OCI-LY1 (cell line): Measurements from ENCODE around the gene GPN2.

Experiments used
- H2AFZ ChIP-seq: fragments of 200-600 bp; sonication (generic), shearing (Covaris generic); 2 replicates; pipeline ENCODE4 v1.6.0; 2014; ENCODE audit warnings: antibody characterized with exemption, mild to moderate bottlenecking, low read length
- H3F3A ChIP-seq: fragments of 200-600 bp; sonication (generic), shearing (Covaris generic); 2 replicates; pipeline ENCODE4 v1.6.0; 2014; ENCODE audit warnings: mild to moderate bottlenecking, antibody characterized with exemption, low read length, moderate library complexity; ENCODE audit not compliant: insufficient read depth
- H3K27ac ChIP-seq: fragments of 200-600 bp; sonication (generic); 2 replicates; pipeline ENCODE4 v1.5.1; 2014; ENCODE audit warnings: low read length, mixed run types, mild to moderate bottlenecking, low read depth; ENCODE audit not compliant: poor library complexity, severe bottlenecking
- H3K27me3 ChIP-seq: fragments of 200-600 bp; sonication (generic); 2 replicates; pipeline ENCODE4 v1.6.0; 2014; ENCODE audit warnings: antibody characterized with exemption, mild to moderate bottlenecking, low read length, moderate library complexity; ENCODE audit not compliant: insufficient read depth
- H3K36me3 ChIP-seq: fragments of 200-600 bp; sonication (generic); 2 replicates; pipeline ENCODE4 v1.6.1; 2014; ENCODE audit warnings: mild to moderate bottlenecking, antibody characterized with exemption, low read length, moderate library complexity, mixed read lengths; ENCODE audit not compliant: insufficient read depth
- H3K4me1 ChIP-seq: fragments of 200-600 bp; sonication (generic); 2 replicates; pipeline ENCODE4 v1.5.1; 2014; ENCODE audit warnings: mild to moderate bottlenecking, low read length, moderate library complexity; ENCODE audit not compliant: insufficient read depth, severe bottlenecking
- H3K4me2 ChIP-seq: fragments of 200-600 bp; sonication (generic), shearing (Covaris generic); 2 replicates; pipeline ENCODE4 v1.6.1; 2014; ENCODE audit warnings: low read length
- H3K4me3 ChIP-seq: fragments of 200-600 bp; sonication (generic); 2 replicates; pipeline ENCODE4 v1.5.1; 2014; ENCODE audit warnings: low read length, low read depth, mild to moderate bottlenecking, mixed read lengths; ENCODE audit not compliant: poor library complexity, severe bottlenecking
- H3K79me2 ChIP-seq: fragments of 200-600 bp; shearing (Covaris generic); 2 replicates; pipeline ENCODE4 v1.6.1; 2016; ENCODE audit warnings: mixed run types, low read length, mixed read lengths; ENCODE audit not compliant: insufficient read depth
- H3K9ac ChIP-seq: fragments of 200-600 bp; sonication (generic), shearing (Covaris generic); 2 replicates; pipeline ENCODE4 v1.6.1; 2014; ENCODE audit warnings: mild to moderate bottlenecking, low read length, mixed read lengths
- H3K9me2 ChIP-seq: fragments of 200-600 bp; sonication (generic), shearing (Covaris generic); 2 replicates; pipeline ENCODE4 v1.6.1; 2014; ENCODE audit warnings: low read depth, mild to moderate bottlenecking, low read length, mixed read lengths
- H3K9me3 ChIP-seq: fragments of 200-600 bp; shearing (Covaris generic); 2 replicates; pipeline ENCODE4 v1.6.1; 2014; ENCODE audit warnings: low read length, mixed read lengths
- H4K20me1 ChIP-seq: fragments of 200-600 bp; sonication (generic), shearing (Covaris generic); 2 replicates; pipeline ENCODE4 v1.6.0; 2016; ENCODE audit warnings: mild to moderate bottlenecking, low read length; ENCODE audit not compliant: insufficient read depth
- EZH2 ChIP-seq: fragments of 200-600 bp; sonication (generic), shearing (Covaris generic); IDR thresholded peaks from 2 replicates; pipeline ENCODE4 v1.8.0; 2017; ENCODE audit warnings: borderline replicate concordance, mixed run types, mild to moderate bottlenecking, antibody characterized with exemption, low read length, moderate library complexity, mixed read lengths
- TF ChIP-seq, protein P1 (sequence below): fragments of 200-600 bp; sonication (generic), shearing (Covaris generic); IDR thresholded peaks from 2 replicates; pipeline ENCODE4 v1.5.1; 2017; ENCODE audit warnings: mild to moderate bottlenecking, antibody characterized with exemption, low read length, moderate library complexity, mixed read lengths

Gene GPN2

DNA sequence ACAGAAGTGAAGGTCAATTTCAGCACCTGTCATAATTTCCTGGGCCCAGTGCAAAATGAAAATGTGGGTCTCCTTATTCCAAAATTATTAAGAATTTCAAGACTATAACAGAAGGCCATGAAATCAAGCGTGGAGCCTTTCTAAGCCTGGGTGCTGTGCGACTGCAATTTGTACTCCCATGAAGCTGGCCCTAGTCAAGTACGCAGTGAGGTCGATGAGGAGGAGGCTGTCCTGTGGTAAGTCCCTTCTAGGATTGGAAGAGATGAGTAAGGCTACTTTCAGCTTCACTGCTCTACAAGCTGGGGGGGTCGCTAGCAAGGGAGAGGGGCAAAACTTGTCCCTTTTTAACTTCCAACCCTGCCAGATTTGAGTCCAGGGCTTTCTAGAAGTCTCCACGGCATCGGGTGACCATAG lies 31.1 kb upstream of the GPN2 start:
- H3K9me2 ChIP-seq, result no peaks in the 10 kb centered on the region
- H3K36me3 ChIP-seq, result peaks cover 31% of the 10 kb centered on the region
- no peaks in the 10 kb centered on the region for H4K20me1 ChIP-seq
- H3K4me2 ChIP-seq, result peak overlapping the region; percentile 78
- H3K9ac ChIP-seq, result peak overlapping the region; percentile 30; the same call in 1 of the 2 replicates
- no peaks in the 10 kb centered on the region for H3K9me3 ChIP-seq
- H3K4me1 ChIP-seq, result peaks cover 19% of the 10 kb centered on the region
- peaks cover 17% of the 10 kb centered on the region for H3K79me2 ChIP-seq
- H3K4me3 ChIP-seq, result peak overlapping the region; percentile 95
- H3F3A ChIP-seq, result no peaks in the 10 kb centered on the region
- H3K27ac ChIP-seq, result no peak overlapping the region
- no peaks in the 10 kb centered on the region for H3K27me3 ChIP-seq
- H2AFZ ChIP-seq, result peak overlapping the region; percentile 39; the same call in 1 of the 2 replicates
- TF ChIP-seq EZH2, result no peak
- TF ChIP-seq, protein P1, sequence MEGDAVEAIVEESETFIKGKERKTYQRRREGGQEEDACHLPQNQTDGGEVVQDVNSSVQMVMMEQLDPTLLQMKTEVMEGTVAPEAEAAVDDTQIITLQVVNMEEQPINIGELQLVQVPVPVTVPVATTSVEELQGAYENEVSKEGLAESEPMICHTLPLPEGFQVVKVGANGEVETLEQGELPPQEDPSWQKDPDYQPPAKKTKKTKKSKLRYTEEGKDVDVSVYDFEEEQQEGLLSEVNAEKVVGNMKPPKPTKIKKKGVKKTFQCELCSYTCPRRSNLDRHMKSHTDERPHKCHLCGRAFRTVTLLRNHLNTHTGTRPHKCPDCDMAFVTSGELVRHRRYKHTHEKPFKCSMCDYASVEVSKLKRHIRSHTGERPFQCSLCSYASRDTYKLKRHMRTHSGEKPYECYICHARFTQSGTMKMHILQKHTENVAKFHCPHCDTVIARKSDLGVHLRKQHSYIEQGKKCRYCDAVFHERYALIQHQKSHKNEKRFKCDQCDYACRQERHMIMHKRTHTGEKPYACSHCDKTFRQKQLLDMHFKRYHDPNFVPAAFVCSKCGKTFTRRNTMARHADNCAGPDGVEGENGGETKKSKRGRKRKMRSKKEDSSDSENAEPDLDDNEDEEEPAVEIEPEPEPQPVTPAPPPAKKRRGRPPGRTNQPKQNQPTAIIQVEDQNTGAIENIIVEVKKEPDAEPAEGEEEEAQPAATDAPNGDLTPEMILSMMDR, result no peak

DNA sequence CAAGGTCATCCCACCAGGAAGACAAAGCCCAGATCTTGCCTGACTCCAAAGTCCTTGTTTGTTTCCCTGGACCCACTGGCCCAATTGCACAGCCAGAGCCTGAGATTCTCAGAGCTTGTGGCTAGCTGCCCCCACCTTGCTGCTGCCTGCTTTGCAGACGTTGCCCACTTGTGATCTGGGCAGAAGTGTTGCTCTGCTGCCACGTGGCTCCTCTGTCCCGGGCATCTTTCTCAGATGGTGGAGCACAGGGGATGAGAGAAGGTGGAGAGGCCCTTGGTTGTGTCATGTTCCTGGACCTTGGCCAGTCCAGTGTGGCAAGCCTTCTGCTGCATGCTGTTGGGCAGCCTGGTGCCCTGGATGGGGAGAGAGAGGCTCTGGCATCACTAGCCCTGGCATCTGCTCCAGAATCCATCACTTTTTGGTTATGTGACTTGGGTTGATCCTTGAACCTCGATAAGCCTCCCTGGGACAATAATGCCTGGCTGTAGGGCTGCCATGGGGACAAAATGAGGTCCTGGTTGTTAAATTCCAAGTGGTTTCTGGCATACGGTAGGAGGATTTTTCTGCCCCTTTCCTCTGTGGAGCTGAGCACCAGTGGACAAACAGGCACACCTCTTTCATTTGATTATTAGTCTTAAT lies 25.2 kb upstream of the GPN2 start:
- H3K36me3 ChIP-seq, result no peaks in the 10 kb centered on the region
- H3K9me2 ChIP-seq, result no peaks in the 10 kb centered on the region
- no peak for TF ChIP-seq EZH2
- TF ChIP-seq, protein P1, result no peak
- no peak overlapping the region for H2AFZ ChIP-seq
- H3K4me2 ChIP-seq, result no peak overlapping the region
- H3K4me3 ChIP-seq, result no peak overlapping the region
- H3K79me2 ChIP-seq, result no peaks in the 10 kb centered on the region
- H3F3A ChIP-seq, result no peaks in the 10 kb centered on the region
- H3K4me1 ChIP-seq, result no peaks in the 10 kb centered on the region
- H3K9ac ChIP-seq, result no peak overlapping the region
- H3K27me3 ChIP-seq, result no peaks in the 10 kb centered on the region
- no peak overlapping the region for H3K27ac ChIP-seq
- no peaks in the 10 kb centered on the region for H3K9me3 ChIP-seq
- H4K20me1 ChIP-seq, result no peaks in the 10 kb centered on the region

DNA sequence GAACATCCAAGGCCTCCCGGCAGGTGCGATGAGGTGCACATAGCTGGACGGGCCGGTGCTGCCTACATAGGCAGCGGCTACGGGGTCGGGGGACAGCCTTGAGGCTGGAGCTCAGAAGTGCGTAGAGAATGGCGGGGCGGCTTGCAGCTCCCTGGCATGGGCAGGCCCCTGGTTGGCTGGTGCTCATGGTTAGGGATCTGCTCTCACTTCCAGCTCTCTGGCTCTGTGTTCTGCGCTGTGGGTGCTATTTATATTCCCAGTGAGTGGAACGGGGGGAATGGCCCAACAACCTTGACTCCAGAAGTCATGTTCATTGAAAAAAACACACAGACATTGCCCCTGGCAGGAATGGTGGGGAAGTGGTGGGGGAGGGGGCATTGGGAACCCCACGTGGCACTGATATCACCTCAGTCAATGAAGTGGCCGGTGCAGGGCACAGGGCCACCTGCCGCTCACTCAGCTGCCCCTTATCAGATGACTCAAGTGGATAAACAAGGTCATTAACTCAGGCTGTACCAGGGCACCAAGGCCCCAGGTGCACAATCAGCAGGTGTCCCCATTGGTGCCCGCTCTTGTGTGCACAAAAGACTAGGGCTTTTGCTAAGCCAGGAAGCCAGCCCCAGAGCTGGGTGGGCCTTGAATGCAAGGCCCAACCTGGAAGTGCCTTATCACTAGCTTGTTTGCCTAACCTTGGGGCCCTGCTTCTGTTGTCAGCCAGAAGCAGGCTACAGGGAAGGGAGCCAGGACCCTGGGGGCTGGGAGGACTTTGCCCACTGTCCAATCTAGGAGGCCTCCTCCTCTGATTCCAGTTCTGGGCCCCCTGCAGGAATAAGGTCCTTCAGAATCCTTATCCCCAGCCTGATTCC lies 23.9 kb upstream of the GPN2 start, which contains the start of gene NR0B2:
NR0B2 (minus strand) TSS at position 222 of the 866 bp plus-strand sequence; CDS start at position 187, 35 bp downstream.
- Histone ChIP-seq H3K27ac (no peak within 1 kb of the TSS), H3K9ac (no peak within 1 kb of the TSS), H3K9me2 (no peaks in the 10 kb centered on the region), H3K4me3 (no peak within 1 kb of the TSS), H3K9me3 (no peaks in the 10 kb centered on the region), H4K20me1 (no peaks in the 10 kb centered on the region), H3K4me1 (no peaks in the 10 kb centered on the region), H3K79me2 (no peaks in the 10 kb centered on the region), H3K36me3 (no peaks in the 10 kb centered on the region), H3K27me3 (no peaks in the 10 kb centered on the region), H3F3A (no peaks in the 10 kb centered on the region), H3K4me2 (no peak within 1 kb of the TSS), H2AFZ (no peak within 1 kb of the TSS)
- TF ChIP-seq EZH2, result no peak
- TF ChIP-seq, protein P1, result no peak
